ENCODE results near the gene GRN. TPM values are rescaled to one million over a fixed set of nuclear protein-coding genes. Genes with fewer than 3 reads are reported as not detected.
"Not testable (repeated sequence)": the region's sequence is repeated elsewhere in the genome, so short reads cannot be mapped to it uniquely, and the experiment has no call there.

Gene GRN
- total and polyA plus RNA-seq, 2 of the 8 experiments (the other 6 are each of a cell fraction or from before 2014, with no cell fraction given): 108 to 387 TPM

DNA sequence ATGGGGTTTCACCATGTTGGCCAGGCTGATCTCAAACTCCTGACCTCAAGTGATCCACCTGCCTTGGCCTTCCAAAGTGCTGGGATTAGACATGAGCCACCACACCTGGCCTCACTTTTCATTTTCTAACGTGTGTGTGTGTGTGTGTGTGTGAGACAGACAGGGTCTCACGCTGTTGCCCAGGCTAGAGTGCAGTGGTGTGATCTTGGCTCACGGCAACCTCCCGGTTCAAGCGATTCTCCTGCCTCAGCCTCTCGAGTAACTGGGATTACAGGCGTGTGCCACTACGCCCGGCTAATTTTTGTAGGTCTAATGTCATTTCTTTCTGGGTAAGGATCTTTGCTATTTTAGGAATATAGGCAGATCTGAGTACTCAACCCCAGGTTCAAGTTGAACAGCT lies 49.0 kb downstream of the GRN start:
- H2BK120ac ChIP-seq (replicated peaks; ENCODE audit: low read depth, low read length); H4K8ac ChIP-seq (ENCODE audit: extremely low read depth, insufficient read depth, low read length); H3K23me2 ChIP-seq (ENCODE audit: low read depth, low read length); H3K27me3 ChIP-seq (replicated peaks in 1 of 4; ENCODE audit: control insufficient read depth in 3 of 4, extremely low read depth in 1 of 4, insufficient read depth in 3 of 4, low read length in 3 of 4); H4K20me1 ChIP-seq (replicated peaks in 1 of 2; ENCODE audit: control insufficient read depth in 1 of 2, insufficient read depth in 2 of 2, low read length in 2 of 2); H3K9me3 ChIP-seq (ENCODE audit: insufficient read depth in 2 of 2, low read depth in 1 of 2, low read length in 1 of 2); H2BK15ac ChIP-seq (ENCODE audit: low read length); H3K23ac ChIP-seq (ENCODE audit: insufficient read length); POLR2A ChIA-PET (ENCODE audit: partially characterized antibody); H2AFZ ChIP-seq (ENCODE audit: low read length); H3K79me2 ChIP-seq (ENCODE audit: control insufficient read depth in 1 of 2, insufficient read depth in 2 of 2, low read length in 2 of 2); H3K4ac ChIP-seq (replicated peaks; ENCODE audit: insufficient read length, low read depth, low read length); H3K18ac ChIP-seq (ENCODE audit: extremely low read depth, low read length); H2BK5ac ChIP-seq (ENCODE audit: low read depth, low read length); H3K4me2 ChIP-seq (ENCODE audit: insufficient read depth in 1 of 2, low read depth in 2 of 2, low read length in 2 of 2); H3K79me1 ChIP-seq (ENCODE audit: low read depth, low read length); FAIRE-seq; H3K14ac ChIP-seq (ENCODE audit: insufficient read length); DNase-seq (ENCODE audit: low read depth in 1 of 2, low spot score in 2 of 2); H2BK20ac ChIP-seq (ENCODE audit: low read length); H3K9ac ChIP-seq (replicated peaks in 1 of 4; ENCODE audit: extremely low read depth in 1 of 4, low read depth in 3 of 4, low read length in 3 of 4); H3K4me3 ChIP-seq (ENCODE audit: extremely low read depth in 1 of 4, insufficient read depth in 2 of 4, low read depth in 3 of 4, low read length in 4 of 4); H3K56ac ChIP-seq (replicated peaks; ENCODE audit: insufficient read length, low read depth, low read length); H2AK5ac ChIP-seq (ENCODE audit: low read depth, low read length); H3K4me1 ChIP-seq (replicated peaks in 1 of 4; ENCODE audit: control insufficient read depth in 3 of 4, insufficient read depth in 4 of 4, low read length in 3 of 4); H4K91ac ChIP-seq (replicated peaks; ENCODE audit: insufficient read length, low read length); H2BK12ac ChIP-seq (ENCODE audit: low read depth, low read length); H4K5ac ChIP-seq (ENCODE audit: insufficient read length, low read depth, low read length); H3K27ac ChIP-seq (ENCODE audit: low read depth, low read length): not testable (repeated sequence)
- peak; percentile 42; the same call in 1 of the 2 replicates for TF ChIP-seq POLR2AphosphoS5 (IDR thresholded peaks at IDR 0.05; ENCODE audit: low read depth, low read length)
- CTCF ChIA-PET (ENCODE audit: partially characterized antibody): interaction anchor here (0.6 to 2.5 kb wide), 6 partner anchors 18 to 205 kb away, joined by 3 to 10 read pairs (median 4); no protein-coding TSS in a partner anchor
- peaks cover 2 to 17% (median 12%) of the 10 kb centered on the region in 4 experiments; a peak in 6 of 8 replicates for H3K36me3 ChIP-seq (ENCODE audit: control insufficient read depth in 2 of 4, insufficient read depth in 4 of 4, low read length in 3 of 4)
- 92% methylated on average over 9 of the region's 9 CpGs; no CpG with 5 or more reads in 1 of the 2 experiments for WGBS, 2 experiments (ENCODE audit: extremely low coverage in 1 of 2, insufficient coverage in 1 of 2, insufficient read length in 1 of 2, insufficient replicate concordance in 2 of 2, low coverage in 1 of 2, low lambda C conversion rate in 2 of 2, missing lambda C conversion rate in 1 of 2)
